Measurements from ENCODE around the gene DNM1. TPM values are rescaled to one million over a fixed set of nuclear protein-coding genes. Genes with fewer than 3 reads are reported as not detected.

The DNM1 gene
- total RNA-seq, 4 donors from 2014 or later: 8.6 to 22.3 (median 14.4) TPM

DNA sequence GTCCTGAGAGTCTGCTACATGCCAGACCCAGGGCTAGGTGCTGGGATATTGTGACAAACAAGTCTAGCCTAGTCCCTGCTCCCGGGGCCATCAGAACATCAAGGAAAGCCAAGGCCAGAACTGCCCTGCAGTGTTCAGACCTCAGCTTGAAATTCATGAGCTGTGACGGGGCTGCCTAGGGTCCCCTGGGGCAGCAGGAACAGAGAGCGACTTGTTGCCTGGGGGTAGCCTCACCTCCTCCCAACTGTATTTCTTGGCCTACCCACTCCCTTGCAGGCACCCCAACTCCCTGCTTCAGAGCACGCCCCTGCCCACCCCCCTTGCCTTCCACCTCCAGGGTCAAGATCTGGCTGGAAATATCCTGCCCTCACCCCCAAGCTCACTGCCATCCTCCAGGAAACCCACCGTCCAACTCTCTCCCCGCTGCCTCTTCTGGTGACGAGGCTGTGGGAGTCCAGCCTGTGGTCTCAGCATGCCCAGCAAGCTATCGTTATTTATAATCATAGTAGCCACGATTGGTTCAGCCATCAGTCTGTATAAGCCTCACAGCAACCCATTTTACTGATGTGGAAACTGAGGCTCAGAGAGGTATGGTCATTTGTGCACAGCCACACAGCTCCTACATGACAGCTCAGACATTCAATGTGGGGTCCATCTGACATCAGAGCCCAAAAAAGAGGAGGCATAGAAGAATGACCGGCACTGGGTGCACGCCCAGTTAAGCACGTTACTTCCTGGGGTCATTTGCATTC, 10.7 kb downstream of the DNM1 start:
- Histone ChIP-seq H3K4me1 (peaks cover 0 to 49% (median 13%) of the 10 kb centered on the region in 3 donors), H3K27me3 (no peaks in the 10 kb centered on the region), H3K27ac (peak overlapping the region in 1 of 4 donors; percentile 70), H3K4me3 (no peak overlapping the region), H3K9me3 (no peaks in the 10 kb centered on the region), H3K36me3 (no peaks in the 10 kb centered on the region)
- no peak for ATAC-seq
- no peak for TF ChIP-seq EP300 (IDR thresholded peaks at IDR 0.05)
- TF ChIP-seq POLR2AphosphoS5 (IDR thresholded peaks at IDR 0.05): no peak
- TF ChIP-seq, protein P1, sequence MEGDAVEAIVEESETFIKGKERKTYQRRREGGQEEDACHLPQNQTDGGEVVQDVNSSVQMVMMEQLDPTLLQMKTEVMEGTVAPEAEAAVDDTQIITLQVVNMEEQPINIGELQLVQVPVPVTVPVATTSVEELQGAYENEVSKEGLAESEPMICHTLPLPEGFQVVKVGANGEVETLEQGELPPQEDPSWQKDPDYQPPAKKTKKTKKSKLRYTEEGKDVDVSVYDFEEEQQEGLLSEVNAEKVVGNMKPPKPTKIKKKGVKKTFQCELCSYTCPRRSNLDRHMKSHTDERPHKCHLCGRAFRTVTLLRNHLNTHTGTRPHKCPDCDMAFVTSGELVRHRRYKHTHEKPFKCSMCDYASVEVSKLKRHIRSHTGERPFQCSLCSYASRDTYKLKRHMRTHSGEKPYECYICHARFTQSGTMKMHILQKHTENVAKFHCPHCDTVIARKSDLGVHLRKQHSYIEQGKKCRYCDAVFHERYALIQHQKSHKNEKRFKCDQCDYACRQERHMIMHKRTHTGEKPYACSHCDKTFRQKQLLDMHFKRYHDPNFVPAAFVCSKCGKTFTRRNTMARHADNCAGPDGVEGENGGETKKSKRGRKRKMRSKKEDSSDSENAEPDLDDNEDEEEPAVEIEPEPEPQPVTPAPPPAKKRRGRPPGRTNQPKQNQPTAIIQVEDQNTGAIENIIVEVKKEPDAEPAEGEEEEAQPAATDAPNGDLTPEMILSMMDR (IDR thresholded peaks at IDR 0.05): no peak
- no peak for TF ChIP-seq POLR2A (IDR thresholded peaks at IDR 0.05)
- 78% methylated on average over 11 of the region's 12 CpGs; no CpG with 5 or more reads in 1 of the 2 donors for WGBS, 2 donors (ENCODE audit: low coverage in 1 of 2)

DNA sequence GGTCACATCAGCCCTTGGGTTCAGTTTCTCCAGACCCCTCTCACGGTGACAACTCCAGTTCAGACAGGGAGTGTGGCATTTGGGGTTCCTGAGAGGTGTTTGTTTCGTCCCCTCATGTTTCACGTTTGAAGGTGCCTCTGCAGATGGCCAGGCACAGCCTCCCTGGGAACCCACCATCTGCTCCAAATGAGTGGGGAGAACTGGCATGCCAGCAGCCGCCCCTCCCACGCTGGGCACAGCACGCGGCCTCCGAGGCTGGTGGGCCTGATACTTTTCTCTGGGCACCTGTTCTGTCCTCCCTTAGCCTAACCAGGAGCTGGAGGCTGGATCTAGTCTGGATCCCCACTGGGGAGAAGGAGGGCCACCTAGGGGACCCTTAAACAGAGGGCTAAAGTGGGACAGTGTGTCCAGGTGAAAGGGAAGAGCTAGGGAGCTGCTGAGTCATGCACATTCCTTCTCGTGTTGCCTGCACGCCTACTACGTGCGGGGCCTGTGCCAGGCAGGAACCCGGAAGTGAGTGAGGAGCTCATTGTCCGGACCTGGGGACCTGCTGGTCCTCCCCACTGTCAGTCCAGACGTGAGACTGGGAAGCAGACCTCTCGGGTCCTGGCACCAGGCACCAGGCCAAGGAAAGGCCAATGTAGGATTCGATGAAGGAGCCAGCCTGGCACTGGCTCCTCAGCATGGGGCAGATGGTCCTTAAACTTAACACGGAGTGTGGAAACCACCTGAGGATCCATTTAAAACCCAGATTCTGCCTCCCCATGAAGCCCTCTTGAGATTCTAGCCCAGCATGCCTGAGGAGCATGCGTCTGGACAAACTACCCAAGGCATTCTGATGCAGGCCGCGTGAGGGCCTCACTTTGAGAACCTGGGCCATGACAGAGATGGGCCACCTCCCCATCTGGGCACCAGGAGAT, 11.7 kb downstream of the DNM1 start:
- peak overlapping the region in 3 of 4 donors; percentile 69 to 77 (median 70) for H3K27ac ChIP-seq
- H3K4me1 ChIP-seq: peaks cover 0 to 53% (median 13%) of the 10 kb centered on the region in 3 donors
- no peaks in the 10 kb centered on the region for H3K27me3 ChIP-seq
- no peaks in the 10 kb centered on the region for H3K9me3 ChIP-seq
- 56 to 83% methylated on average over 2 to 7 of the region's 21 CpGs for WGBS, 2 donors (ENCODE audit: low coverage in 1 of 2)
- TF ChIP-seq POLR2A (IDR thresholded peaks at IDR 0.05): no peak
- TF ChIP-seq, protein P1 (IDR thresholded peaks at IDR 0.05): no peak
- TF ChIP-seq POLR2AphosphoS5 (IDR thresholded peaks at IDR 0.05): no peak
- TF ChIP-seq EP300 (IDR thresholded peaks at IDR 0.05): no peak
- ATAC-seq: no peak
- H3K36me3 ChIP-seq: no peaks in the 10 kb centered on the region
- no peak overlapping the region for H3K4me3 ChIP-seq

DNA sequence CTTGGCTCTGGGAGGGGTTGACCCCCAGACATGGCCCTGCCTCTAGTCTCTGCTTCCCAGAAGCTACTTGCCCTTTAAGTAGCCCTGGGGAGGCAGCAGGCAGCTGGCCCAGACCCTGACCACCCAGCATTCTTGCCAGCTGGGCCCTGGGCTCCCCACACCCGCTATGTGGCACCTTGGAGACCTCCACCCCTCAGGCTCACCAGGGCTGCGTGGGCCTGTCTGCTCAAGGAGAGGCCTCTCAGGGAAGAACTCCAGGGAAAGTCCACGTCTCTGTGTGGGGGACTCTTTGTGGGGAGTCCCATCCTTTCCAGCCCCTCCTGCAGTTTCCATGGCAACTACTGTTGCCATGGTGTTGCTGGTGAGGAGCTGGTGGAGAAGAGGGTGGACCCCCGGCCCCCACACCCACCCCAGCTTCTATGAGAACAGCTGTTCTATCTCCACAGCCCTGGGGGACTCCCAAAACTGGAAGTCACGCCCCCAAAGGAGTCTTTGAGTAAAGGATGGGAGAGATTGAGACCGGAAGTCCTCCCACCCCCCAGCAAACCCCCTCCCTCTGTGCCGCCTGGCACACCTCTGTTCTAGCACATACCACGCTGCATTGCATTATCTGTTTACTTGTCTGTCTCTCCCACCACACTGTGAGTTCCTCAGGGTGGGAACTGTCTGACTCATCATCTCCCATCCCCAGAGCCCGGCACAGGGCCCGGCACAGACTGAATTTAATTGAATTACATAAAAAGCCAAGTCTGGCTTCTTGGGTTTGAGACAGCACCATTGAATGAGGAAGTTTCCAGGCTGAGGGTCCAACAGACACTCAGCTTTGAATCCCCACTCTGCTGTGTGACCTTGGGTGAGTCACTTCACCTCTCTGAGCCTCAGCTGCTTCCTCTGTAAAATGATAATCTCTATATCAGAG, 12.6 kb downstream of the DNM1 start:
- WGBS, 2 donors (ENCODE audit: low coverage in 1 of 2): 29 to 56% methylated on average over 2 to 3 of the region's 10 CpGs
- peaks cover 0 to 49% (median 10%) of the 10 kb centered on the region in 3 donors for H3K4me1 ChIP-seq
- TF ChIP-seq POLR2AphosphoS5 (IDR thresholded peaks at IDR 0.05) (no peak), POLR2A (IDR thresholded peaks at IDR 0.05) (no peak)
- TF ChIP-seq, protein P1 (IDR thresholded peaks at IDR 0.05): no peak
- ATAC-seq: peak; percentile 64
- peak overlapping the region in 3 of 4 donors; percentile 69 to 77 (median 70) for H3K27ac ChIP-seq
- H3K9me3 ChIP-seq: no peaks in the 10 kb centered on the region
- H3K27me3 ChIP-seq: no peaks in the 10 kb centered on the region
- H3K4me3 ChIP-seq: no peak overlapping the region
- H3K36me3 ChIP-seq: peaks cover 0 to 7% of the 10 kb centered on the region in 2 donors

- H3K4me3 ChIP-seq: no peak overlapping the region
- WGBS, 2 donors (ENCODE audit: low coverage in 1 of 2): 83 to 90% methylated on average over 1 to 2 of the region's 16 CpGs
- H3K9me3 ChIP-seq: no peaks in the 10 kb centered on the region
- no peaks in the 10 kb centered on the region for H3K27me3 ChIP-seq
- peaks cover 0 to 7% of the 10 kb centered on the region in 2 donors for H3K36me3 ChIP-seq
- ATAC-seq: peak; percentile 14
- peaks cover 0 to 44% (median 5%) of the 10 kb centered on the region in 3 donors for H3K4me1 ChIP-seq
- TF ChIP-seq POLR2A (IDR thresholded peaks at IDR 0.05): no peak
- TF ChIP-seq, protein P1 (IDR thresholded peaks at IDR 0.05): no peak
- TF ChIP-seq POLR2AphosphoS5 (IDR thresholded peaks at IDR 0.05): no peak
- H3K27ac ChIP-seq: peak overlapping the region in 3 of 4 donors; percentile 69 to 77 (median 70)
Measured at GRCh38 chr9:128216781-128217553, 13.8 kb downstream of the DNM1 start.
